Ovary (tissue), 3 donors: ENCODE results near the gene CYP4F22.

Experiments
- EP300 ChIP-seq: sonication (generic); formaldehyde crosslinking; IDR thresholded peaks from one replicate; pipeline ENCODE4 v1.6.1; 2017; ENCODE audit warnings: antibody characterized with exemption
- POLR2A ChIP-seq: fragments of 450-650 bp; IDR thresholded peaks from one replicate; pipeline ENCODE4 v1.6.1; 2017; ENCODE audit warnings: antibody characterized with exemption, mild to moderate bottlenecking, moderate library complexity
- TF ChIP-seq, protein P1 (sequence below), 3 donors: fragments of 450-650 bp in 2 of 3; fragments of 200-600 bp in 1 of 3; IDR thresholded peaks; one replicate each; pipeline versions ENCODE4 v1.5.1 to v1.8.0; 2016 to 2022; ENCODE audit warnings: antibody characterized with exemption in 3 of 3, mild to moderate bottlenecking in 1 of 3
- donor health status: DM: no; HTN: no; CAD: no.

- no peak for TF ChIP-seq POLR2A
- TF ChIP-seq, protein P1, sequence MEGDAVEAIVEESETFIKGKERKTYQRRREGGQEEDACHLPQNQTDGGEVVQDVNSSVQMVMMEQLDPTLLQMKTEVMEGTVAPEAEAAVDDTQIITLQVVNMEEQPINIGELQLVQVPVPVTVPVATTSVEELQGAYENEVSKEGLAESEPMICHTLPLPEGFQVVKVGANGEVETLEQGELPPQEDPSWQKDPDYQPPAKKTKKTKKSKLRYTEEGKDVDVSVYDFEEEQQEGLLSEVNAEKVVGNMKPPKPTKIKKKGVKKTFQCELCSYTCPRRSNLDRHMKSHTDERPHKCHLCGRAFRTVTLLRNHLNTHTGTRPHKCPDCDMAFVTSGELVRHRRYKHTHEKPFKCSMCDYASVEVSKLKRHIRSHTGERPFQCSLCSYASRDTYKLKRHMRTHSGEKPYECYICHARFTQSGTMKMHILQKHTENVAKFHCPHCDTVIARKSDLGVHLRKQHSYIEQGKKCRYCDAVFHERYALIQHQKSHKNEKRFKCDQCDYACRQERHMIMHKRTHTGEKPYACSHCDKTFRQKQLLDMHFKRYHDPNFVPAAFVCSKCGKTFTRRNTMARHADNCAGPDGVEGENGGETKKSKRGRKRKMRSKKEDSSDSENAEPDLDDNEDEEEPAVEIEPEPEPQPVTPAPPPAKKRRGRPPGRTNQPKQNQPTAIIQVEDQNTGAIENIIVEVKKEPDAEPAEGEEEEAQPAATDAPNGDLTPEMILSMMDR (IDR thresholded peaks at IDR 0.05), result no peak
- TF ChIP-seq EP300, result no peak
Observed at GRCh38 chr19:15498910-15499309, 9.4 kb upstream of the CYP4F22 start.
